ENCODE measurements around the gene ZNF467.

ZNF467 gene

GRCh38 chr7:149750122-149750845 is 23.1 kb downstream of the ZNF467 start:
- no peak overlapping the region for H3K4me3 ChIP-seq (ENCODE audit: low read depth, low read length)
- DNase-seq (ENCODE audit: low read depth) = no peak
- TF ChIP-seq MYC (IDR thresholded peaks at IDR 0.05; ENCODE audit: low read depth, low read length) (no peak), POLR2A (IDR thresholded peaks at IDR 0.05; ENCODE audit: extremely low read depth, insufficient read length) (no peak), MAX (IDR thresholded peaks at IDR 0.05; ENCODE audit: low read depth, low read length) (no peak), CTCF (IDR thresholded peaks at IDR 0.05; ENCODE audit: low read depth, low read length) (no peak)

GRCh38 chr7:149748076-149748874 is 25.1 kb downstream of the ZNF467 start:
- H3K4me3 ChIP-seq (ENCODE audit: low read depth, low read length) = no peak overlapping the region
- no peak for TF ChIP-seq POLR2A (IDR thresholded peaks at IDR 0.05; ENCODE audit: extremely low read depth, insufficient read length)
- TF ChIP-seq CTCF (IDR thresholded peaks at IDR 0.05; ENCODE audit: low read depth, low read length) = no peak
- TF ChIP-seq MYC (IDR thresholded peaks at IDR 0.05; ENCODE audit: low read depth, low read length) = no peak
- no peak for TF ChIP-seq MAX (IDR thresholded peaks at IDR 0.05; ENCODE audit: low read depth, low read length)
- DNase-seq (ENCODE audit: low read depth) = no peak

GRCh38 chr7:149743476-149744255 is 29.7 kb downstream of the ZNF467 start:
- no peak for TF ChIP-seq POLR2A (IDR thresholded peaks at IDR 0.05; ENCODE audit: extremely low read depth, insufficient read length)
- TF ChIP-seq CTCF (IDR thresholded peaks at IDR 0.05; ENCODE audit: low read depth, low read length) = no peak
- no peak for TF ChIP-seq MAX (IDR thresholded peaks at IDR 0.05; ENCODE audit: low read depth, low read length)
- TF ChIP-seq MYC (IDR thresholded peaks at IDR 0.05; ENCODE audit: low read depth, low read length) = no peak
- no peak for DNase-seq (ENCODE audit: low read depth)
- no peak overlapping the region for H3K4me3 ChIP-seq (ENCODE audit: low read depth, low read length)

- H3K4me3 ChIP-seq (ENCODE audit: low read depth, low read length) = no peak overlapping the region
- peak; percentile 99 for TF ChIP-seq CTCF (IDR thresholded peaks at IDR 0.05; ENCODE audit: low read depth, low read length)
- no peak for TF ChIP-seq MAX (IDR thresholded peaks at IDR 0.05; ENCODE audit: low read depth, low read length)
- DNase-seq (ENCODE audit: low read depth) = peak; percentile 67
Measured at GRCh38 chr7:149742075-149742701, 31.2 kb downstream of the ZNF467 start.

- DNase-seq (ENCODE audit: low read depth) = no peak
- no peak overlapping the region for H3K4me3 ChIP-seq (ENCODE audit: low read depth, low read length)
- TF ChIP-seq MYC (IDR thresholded peaks at IDR 0.05; ENCODE audit: low read depth, low read length) = no peak
- TF ChIP-seq MAX (IDR thresholded peaks at IDR 0.05; ENCODE audit: low read depth, low read length) = no peak
- no peak for TF ChIP-seq POLR2A (IDR thresholded peaks at IDR 0.05; ENCODE audit: extremely low read depth, insufficient read length)
Measured at GRCh38 chr7:149741629-149742028, 31.8 kb downstream of the ZNF467 start.
